HEK293 (cell line): Measurements from ENCODE around the gene SPTBN5.

Experiments used
- CTCF ChIA-PET: fragments of 350-600 bp; formaldehyde crosslinking; extraction: SDS; loops from one replicate; lab custom pipeline; 2021; ENCODE audit warnings: antibody characterized with exemption; lab: Yijun Ruan, JAX
- POLR2A ChIA-PET: fragments of 300-600 bp; formaldehyde crosslinking; extraction: SDS; loops from one replicate; lab custom pipeline; 2020; ENCODE audit warnings: antibody characterized with exemption, inconsistent platforms; lab: Yijun Ruan, JAX
- H3K27ac ChIP-seq: fragments of 200-500 bp; sonication (Bioruptor generic); 2 replicates; pipeline ENCODE4 v1.5.1; 2014; ENCODE audit warnings: low read depth, low read length, control low read depth, inconsistent platforms; ENCODE audit errors: extremely low read depth
- H3K36me3 ChIP-seq, 2 experiments: fragments of 200-500 bp in 1 of 2; sonication (Bioruptor generic) in 1 of 2; 1 replicate in 1 of 2; 2 replicates in 1 of 2; pipeline ENCODE4 v1.5.1; 2014 to 2017; ENCODE audit warnings: inconsistent platforms in 2 of 2, low read length in 2 of 2; ENCODE audit not compliant: control insufficient read depth in 2 of 2, insufficient read depth in 1 of 2
- H3K4me1 ChIP-seq: fragments of 200-500 bp; sonication (Bioruptor generic); 2 replicates; pipeline ENCODE4 v1.5.1; 2014; ENCODE audit warnings: mild to moderate bottlenecking, low read length, inconsistent platforms; ENCODE audit not compliant: control insufficient read depth, insufficient read depth
- H3K4me3 ChIP-seq: 2 replicates; pipeline ENCODE4 v1.5.1; 2011; ENCODE audit warnings: low read depth, mild to moderate bottlenecking, control low read depth, low read length, moderate library complexity
- H3K9me3 ChIP-seq: fragments of 200-500 bp; sonication (Bioruptor generic); 2 replicates; pipeline ENCODE4 v1.5.1; 2014; ENCODE audit warnings: low read depth, low read length, inconsistent platforms; ENCODE audit not compliant: control insufficient read depth, insufficient read depth
- HIC1 ChIP-seq: fragments of 450-650 bp; formaldehyde crosslinking; IDR thresholded peaks from 2 replicates; pipeline ENCODE4 v1.5.1; 2016; ENCODE audit warnings: missing biosample characterization, missing genetic modification characterization
- PRDM1 ChIP-seq: fragments of 450-650 bp; formaldehyde crosslinking; IDR thresholded peaks from 2 replicates; pipeline ENCODE4; 2016; ENCODE audit warnings: missing biosample characterization, missing genetic modification characterization
- ZBTB21 ChIP-seq: fragments of 450-650 bp; formaldehyde crosslinking; IDR thresholded peaks from 2 replicates; pipeline ENCODE4 v1.5.1; 2017; ENCODE audit warnings: missing biosample characterization, missing genetic modification characterization
- ZBTB48 ChIP-seq: fragments of 450-650 bp; formaldehyde crosslinking; IDR thresholded peaks from 2 replicates; pipeline ENCODE4 v1.5.1; 2016; ENCODE audit warnings: missing biosample characterization, missing genetic modification characterization
- ZFP69B ChIP-seq: fragments of 450-650 bp; formaldehyde crosslinking; IDR thresholded peaks from 2 replicates; pipeline ENCODE4 v1.5.1; 2016; ENCODE audit warnings: missing biosample characterization, missing genetic modification characterization
- ZNF24 ChIP-seq: fragments of 450-650 bp; formaldehyde crosslinking; IDR thresholded peaks from 2 replicates; pipeline ENCODE4 v1.5.1; 2016; ENCODE audit warnings: missing biosample characterization, missing genetic modification characterization
- ZNF274 ChIP-seq, 2 experiments: fragments of 200-500 bp in 1 of 2; fragments of 450-650 bp in 1 of 2; sonication (Bioruptor generic) in 1 of 2; formaldehyde crosslinking in 1 of 2; IDR thresholded peaks; 2 replicates each; pipeline versions ENCODE4 v1.5.1 to v1.6.1; 2014 to 2016; ENCODE audit warnings: borderline replicate concordance in 1 of 2, inconsistent platforms in 1 of 2, low read length in 1 of 2, missing biosample characterization in 1 of 2, missing genetic modification characterization in 1 of 2
- ZNF280C ChIP-seq: fragments of 450-650 bp; formaldehyde crosslinking; IDR thresholded peaks from 2 replicates; pipeline ENCODE4 v1.5.1; 2016; ENCODE audit warnings: missing biosample characterization, missing genetic modification characterization
- ZNF302 ChIP-seq: fragments of 450-650 bp; formaldehyde crosslinking; IDR thresholded peaks from 2 replicates; pipeline ENCODE4 v1.5.1; 2016; ENCODE audit warnings: missing biosample characterization, missing genetic modification characterization, low read depth
- ZNF311 ChIP-seq: fragments of 450-650 bp; formaldehyde crosslinking; IDR thresholded peaks from 2 replicates; pipeline ENCODE4 v1.5.1; 2017; ENCODE audit warnings: missing biosample characterization, missing genetic modification characterization, borderline replicate concordance
- ZNF324 ChIP-seq: fragments of 450-650 bp; formaldehyde crosslinking; IDR thresholded peaks from 2 replicates; pipeline ENCODE4 v1.5.1; 2016; ENCODE audit warnings: missing biosample characterization, missing genetic modification characterization
- ZNF341 ChIP-seq: fragments of 450-650 bp; formaldehyde crosslinking; IDR thresholded peaks from 2 replicates; pipeline ENCODE4; 2016; ENCODE audit warnings: low read depth, missing biosample characterization, missing genetic modification characterization
- ZNF350 ChIP-seq: fragments of 450-650 bp; formaldehyde crosslinking; IDR thresholded peaks from 2 replicates; pipeline ENCODE4 v1.5.0; 2017; ENCODE audit warnings: missing biosample characterization, mild to moderate bottlenecking, missing genetic modification characterization
- ZNF423 ChIP-seq: fragments of 450-650 bp; formaldehyde crosslinking; IDR thresholded peaks from 2 replicates; pipeline ENCODE4 v1.5.1; 2016; ENCODE audit warnings: missing biosample characterization, missing genetic modification characterization
- ZNF426 ChIP-seq: fragments of 450-650 bp; formaldehyde crosslinking; IDR thresholded peaks from 2 replicates; pipeline ENCODE4 v1.5.1; 2017; ENCODE audit warnings: missing biosample characterization, missing genetic modification characterization, mild to moderate bottlenecking, inconsistent platforms, moderate library complexity
- ZNF530 ChIP-seq: fragments of 450-650 bp; formaldehyde crosslinking; IDR thresholded peaks from 2 replicates; pipeline ENCODE4 v1.5.1; 2016; ENCODE audit warnings: low read depth, missing biosample characterization, missing genetic modification characterization
- ZNF777 ChIP-seq: fragments of 450-650 bp; formaldehyde crosslinking; IDR thresholded peaks from 2 replicates; pipeline ENCODE4 v1.5.1; 2017; ENCODE audit warnings: missing biosample characterization, missing genetic modification characterization, borderline replicate concordance
- TF ChIP-seq, protein P1 (sequence below): fragments of 450-650 bp; formaldehyde crosslinking; conservative IDR thresholded peaks from 2 replicates; pipeline ENCODE4 v1.5.1; 2016; ENCODE audit warnings: low read depth, missing biosample characterization, missing genetic modification characterization
- TF ChIP-seq, protein P2 (sequence below): fragments of 450-650 bp; formaldehyde crosslinking; IDR thresholded peaks from 2 replicates; pipeline ENCODE4 v1.5.1; 2016; ENCODE audit warnings: missing biosample characterization, missing genetic modification characterization

SPTBN5 gene

DNA sequence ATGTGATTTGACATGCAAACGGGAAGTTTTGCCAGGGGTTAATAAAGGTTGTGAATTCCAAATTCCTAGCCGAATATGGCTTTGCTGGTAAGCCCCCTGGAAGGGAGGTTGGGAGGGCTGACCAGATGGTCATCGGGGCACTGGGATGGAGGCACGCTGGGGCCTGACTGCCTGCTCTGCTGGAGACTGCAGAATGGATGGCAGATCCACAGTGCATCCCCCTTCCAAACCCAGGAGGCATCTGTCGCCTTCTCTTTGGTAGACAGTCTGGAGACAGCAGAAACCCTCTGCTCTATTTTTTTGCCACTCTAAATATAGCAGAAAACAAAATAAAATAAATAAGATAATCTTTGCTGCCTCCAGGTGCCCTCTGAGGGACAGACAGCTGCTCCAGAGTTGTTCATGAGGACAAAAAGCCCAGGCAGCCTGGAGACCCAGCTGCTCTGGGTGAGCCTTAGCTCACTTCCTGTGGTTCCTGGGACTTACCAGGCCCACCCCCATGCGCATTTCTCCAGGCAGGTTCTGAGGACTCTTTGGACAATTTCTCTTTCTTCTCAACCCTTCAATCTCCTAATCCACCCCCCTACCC, 6.1 kb upstream of the SPTBN5 start (continued):
- TF ChIP-seq, protein P1, sequence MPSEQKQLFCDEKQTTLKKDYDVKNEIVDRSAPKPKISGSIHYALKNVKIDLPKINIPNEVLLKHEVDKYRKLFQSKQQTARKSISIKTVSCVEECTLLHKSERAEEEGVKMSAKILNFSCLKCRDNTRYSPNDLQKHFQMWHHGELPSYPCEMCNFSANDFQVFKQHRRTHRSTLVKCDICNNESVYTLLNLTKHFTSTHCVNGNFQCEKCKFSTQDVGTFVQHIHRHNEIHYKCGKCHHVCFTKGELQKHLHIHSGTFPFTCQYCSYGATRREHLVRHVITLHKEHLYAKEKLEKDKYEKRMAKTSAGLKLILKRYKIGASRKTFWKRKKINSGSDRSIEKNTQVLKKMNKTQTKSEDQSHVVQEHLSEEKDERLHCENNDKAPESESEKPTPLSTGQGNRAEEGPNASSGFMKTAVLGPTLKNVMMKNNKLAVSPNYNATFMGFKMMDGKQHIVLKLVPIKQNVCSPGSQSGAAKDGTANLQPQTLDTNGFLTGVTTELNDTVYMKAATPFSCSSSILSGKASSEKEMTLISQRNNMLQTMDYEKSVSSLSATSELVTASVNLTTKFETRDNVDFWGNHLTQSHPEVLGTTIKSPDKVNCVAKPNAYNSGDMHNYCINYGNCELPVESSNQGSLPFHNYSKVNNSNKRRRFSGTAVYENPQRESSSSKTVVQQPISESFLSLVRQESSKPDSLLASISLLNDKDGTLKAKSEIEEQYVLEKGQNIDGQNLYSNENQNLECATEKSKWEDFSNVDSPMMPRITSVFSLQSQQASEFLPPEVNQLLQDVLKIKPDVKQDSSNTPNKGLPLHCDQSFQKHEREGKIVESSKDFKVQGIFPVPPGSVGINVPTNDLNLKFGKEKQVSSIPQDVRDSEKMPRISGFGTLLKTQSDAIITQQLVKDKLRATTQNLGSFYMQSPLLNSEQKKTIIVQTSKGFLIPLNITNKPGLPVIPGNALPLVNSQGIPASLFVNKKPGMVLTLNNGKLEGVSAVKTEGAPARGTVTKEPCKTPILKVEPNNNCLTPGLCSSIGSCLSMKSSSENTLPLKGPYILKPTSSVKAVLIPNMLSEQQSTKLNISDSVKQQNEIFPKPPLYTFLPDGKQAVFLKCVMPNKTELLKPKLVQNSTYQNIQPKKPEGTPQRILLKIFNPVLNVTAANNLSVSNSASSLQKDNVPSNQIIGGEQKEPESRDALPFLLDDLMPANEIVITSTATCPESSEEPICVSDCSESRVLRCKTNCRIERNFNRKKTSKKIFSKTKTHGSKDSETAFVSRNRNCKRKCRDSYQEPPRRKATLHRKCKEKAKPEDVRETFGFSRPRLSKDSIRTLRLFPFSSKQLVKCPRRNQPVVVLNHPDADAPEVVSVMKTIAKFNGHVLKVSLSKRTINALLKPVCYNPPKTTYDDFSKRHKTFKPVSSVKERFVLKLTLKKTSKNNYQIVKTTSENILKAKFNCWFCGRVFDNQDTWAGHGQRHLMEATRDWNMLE (tag by site-specific recombination): no peak
- TF ChIP-seq ZNF311 (no peak), ZNF280C (tag by site-specific recombination) (no peak)

DNA sequence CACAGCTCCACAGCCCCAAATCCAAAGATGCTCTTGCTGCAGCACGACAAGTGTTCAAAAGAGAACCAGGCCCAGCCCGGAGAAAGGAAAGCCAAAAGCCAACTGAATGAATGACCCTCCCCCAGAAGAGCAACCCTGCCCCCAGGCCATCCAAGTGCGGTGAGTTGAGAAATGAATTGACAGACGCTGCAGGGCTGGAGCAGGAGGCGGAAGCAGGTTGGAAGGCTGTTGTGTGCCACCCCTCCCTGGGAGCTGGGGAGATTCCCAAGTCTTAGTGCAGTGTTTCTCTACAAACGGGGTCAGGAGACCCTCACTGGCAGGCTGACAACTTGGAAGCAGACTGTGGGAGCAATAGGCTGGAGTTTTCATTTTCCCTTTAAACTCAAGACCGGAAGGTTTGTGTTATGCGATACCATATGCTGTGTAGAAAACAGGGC, 3.5 kb upstream of the SPTBN5 start:
- CTCF ChIA-PET: no interaction called here
- Histone ChIP-seq H3K36me3 (peaks cover 0 to 5% of the 10 kb centered on the region in 2 experiments; a peak in 2 of 3 replicates), H3K9me3 (no peaks in the 10 kb centered on the region), H3K4me1 (peaks cover 7% of the 10 kb centered on the region), H3K27ac (no peak overlapping the region), H3K4me3 (no peak overlapping the region)
- POLR2A ChIA-PET: no interaction called here
- TF ChIP-seq ZNF341 (tag by site-specific recombination) (peak; percentile 30; the same call in 1 of the 2 replicates), ZBTB48 (tag by site-specific recombination) (no peak), ZNF423 (tag by site-specific recombination) (no peak), HIC1 (no peak), ZNF530 (tag by site-specific recombination) (no peak), ZFP69B (no peak), ZNF426 (tag by site-specific recombination) (no peak)
- TF ChIP-seq, protein P2, sequence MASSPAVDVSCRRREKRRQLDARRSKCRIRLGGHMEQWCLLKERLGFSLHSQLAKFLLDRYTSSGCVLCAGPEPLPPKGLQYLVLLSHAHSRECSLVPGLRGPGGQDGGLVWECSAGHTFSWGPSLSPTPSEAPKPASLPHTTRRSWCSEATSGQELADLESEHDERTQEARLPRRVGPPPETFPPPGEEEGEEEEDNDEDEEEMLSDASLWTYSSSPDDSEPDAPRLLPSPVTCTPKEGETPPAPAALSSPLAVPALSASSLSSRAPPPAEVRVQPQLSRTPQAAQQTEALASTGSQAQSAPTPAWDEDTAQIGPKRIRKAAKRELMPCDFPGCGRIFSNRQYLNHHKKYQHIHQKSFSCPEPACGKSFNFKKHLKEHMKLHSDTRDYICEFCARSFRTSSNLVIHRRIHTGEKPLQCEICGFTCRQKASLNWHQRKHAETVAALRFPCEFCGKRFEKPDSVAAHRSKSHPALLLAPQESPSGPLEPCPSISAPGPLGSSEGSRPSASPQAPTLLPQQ: no peak

DNA sequence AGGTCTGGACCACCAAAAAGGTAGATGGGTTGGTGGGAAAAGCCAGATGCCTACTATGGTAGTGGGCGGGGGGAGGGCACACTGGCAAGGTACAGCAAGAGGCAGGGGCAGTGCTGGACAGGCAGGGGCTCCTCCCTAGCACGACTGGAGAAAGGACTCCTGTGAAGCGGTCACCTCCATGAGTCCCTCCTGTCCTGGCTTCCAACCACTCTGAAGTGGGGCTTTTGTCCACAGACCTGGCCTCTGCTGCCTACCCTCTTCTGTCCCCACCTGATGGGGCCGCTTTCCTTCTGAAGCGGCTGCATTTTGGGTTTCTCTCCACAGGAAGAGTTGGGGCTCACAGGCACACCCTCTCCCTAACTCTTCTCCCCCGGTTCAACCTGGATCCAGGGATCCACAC, 2.7 kb upstream of the SPTBN5 start:
- peaks cover 7% of the 10 kb centered on the region for H3K4me1 ChIP-seq
- peaks cover 0 to 5% of the 10 kb centered on the region in 2 experiments; a peak in 1 of 3 replicates for H3K36me3 ChIP-seq
- H3K9me3 ChIP-seq: no peaks in the 10 kb centered on the region
- POLR2A ChIA-PET: no interaction called here
- H3K4me3 ChIP-seq: no peak overlapping the region
- no peak overlapping the region for H3K27ac ChIP-seq
- CTCF ChIA-PET: no interaction called here
- no peak for TF ChIP-seq ZNF274 (IDR thresholded peaks at IDR 0.05; ENCODE audit: low read length)
- no peak for TF ChIP-seq ZNF274 (tag by site-specific recombination; IDR thresholded peaks at IDR 0.05; ENCODE audit: borderline replicate concordance)
- TF ChIP-seq ZNF324: no peak
- TF ChIP-seq PRDM1 (tag by site-specific recombination): no peak
- no peak for TF ChIP-seq ZNF350 (tag by site-specific recombination)
- no peak for TF ChIP-seq ZBTB21 (tag by site-specific recombination)
- no peak for TF ChIP-seq ZNF777 (tag by site-specific recombination)
- TF ChIP-seq ZNF280C (tag by site-specific recombination): no peak
- TF ChIP-seq ZNF24 (tag by site-specific recombination): no peak
- no peak for TF ChIP-seq ZNF530 (tag by site-specific recombination)
- no peak for TF ChIP-seq ZNF302
